ENCODE results near the gene GNPDA1.

GNPDA1 gene

DNA sequence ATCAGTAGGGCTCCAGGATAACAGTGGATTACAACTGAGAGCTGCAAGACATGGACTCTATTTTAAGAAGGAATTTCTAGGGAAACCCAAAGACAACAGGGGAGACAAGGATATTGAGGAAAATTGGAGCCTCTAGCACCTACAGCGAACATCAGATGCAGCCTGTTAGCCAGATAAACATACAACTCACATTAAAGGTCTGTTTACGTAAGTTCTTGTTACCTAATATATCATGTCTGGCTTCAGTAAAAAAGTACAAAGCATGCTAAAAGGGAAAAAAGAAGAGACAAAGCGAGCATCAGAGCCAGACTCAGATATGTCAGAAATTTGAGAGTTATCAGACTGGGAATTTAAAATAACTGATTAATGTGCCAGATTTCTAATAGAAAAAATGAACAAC is 17.2 kb downstream of the GNPDA1 start:
- no peak for FAIRE-seq
- TF ChIP-seq POLR2A (IDR thresholded peaks at IDR 0.05; ENCODE audit: low read depth, low read length) (no peak), POU2F2 (IDR thresholded peaks at IDR 0.05; ENCODE audit: low read depth, low read length) (no peak), POLR2AphosphoS5 (IDR thresholded peaks at IDR 0.05; ENCODE audit: low read depth, low read length) (no peak), TAF1 (IDR thresholded peaks at IDR 0.05; ENCODE audit: low read depth, low read length) (no peak), PAX5 (IDR thresholded peaks at IDR 0.05; ENCODE audit: insufficient read depth, low read length, severe bottlenecking) (no peak), SPI1 (IDR thresholded peaks at IDR 0.05; ENCODE audit: low read depth, low read length) (no peak)
- no peak for DNase-seq (ENCODE audit: insufficient read length, low spot score)

- TF ChIP-seq TAF1 (IDR thresholded peaks at IDR 0.05; ENCODE audit: low read depth, low read length) (no peak), POLR2A (IDR thresholded peaks at IDR 0.05; ENCODE audit: low read depth, low read length) (no peak), POU2F2 (IDR thresholded peaks at IDR 0.05; ENCODE audit: low read depth, low read length) (no peak), PAX5 (IDR thresholded peaks at IDR 0.05; ENCODE audit: insufficient read depth, low read length, severe bottlenecking) (no peak), POLR2AphosphoS5 (IDR thresholded peaks at IDR 0.05; ENCODE audit: low read depth, low read length) (no peak), SPI1 (IDR thresholded peaks at IDR 0.05; ENCODE audit: low read depth, low read length) (no peak)
- DNase-seq (ENCODE audit: insufficient read length, low spot score) (no peak), FAIRE-seq (no peak)
These were observed 18.2 kb downstream of the GNPDA1 start for GRCh38 chr5:141994511-141995136.

GRCh38 chr5:141992349-141992963 is 20.4 kb downstream of the GNPDA1 start:
- DNase-seq (ENCODE audit: insufficient read length, low spot score), result no peak
- TF ChIP-seq POU2F2 (IDR thresholded peaks at IDR 0.05; ENCODE audit: low read depth, low read length), result no peak
- no peak for TF ChIP-seq POLR2A (IDR thresholded peaks at IDR 0.05; ENCODE audit: low read depth, low read length)
- no peak for TF ChIP-seq TAF1 (IDR thresholded peaks at IDR 0.05; ENCODE audit: low read depth, low read length)
- TF ChIP-seq PAX5 (IDR thresholded peaks at IDR 0.05; ENCODE audit: insufficient read depth, low read length, severe bottlenecking), result no peak
- TF ChIP-seq POLR2AphosphoS5 (IDR thresholded peaks at IDR 0.05; ENCODE audit: low read depth, low read length), result no peak
- TF ChIP-seq SPI1 (IDR thresholded peaks at IDR 0.05; ENCODE audit: low read depth, low read length), result no peak
- peak; percentile 66 for FAIRE-seq

DNA sequence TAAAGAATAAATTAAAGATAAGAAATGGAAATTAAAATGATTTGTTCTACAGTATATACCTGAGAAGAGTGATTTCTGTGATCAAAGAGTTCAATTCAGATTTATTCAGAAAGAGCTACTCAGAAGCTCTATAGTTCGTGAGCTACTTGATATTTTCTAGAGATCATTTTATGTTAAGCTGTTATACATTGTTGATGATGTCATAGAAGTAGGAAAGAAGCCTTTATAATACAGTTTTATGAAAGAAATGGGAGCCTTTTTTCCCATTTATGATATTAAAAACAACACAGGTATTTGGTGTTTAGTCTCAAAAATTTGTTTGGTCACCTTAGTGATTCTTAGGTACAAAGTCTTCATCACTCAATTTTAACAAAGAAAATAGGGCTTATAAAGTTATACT is 23.1 kb downstream of the GNPDA1 start:
- no peak for FAIRE-seq
- DNase-seq (ENCODE audit: insufficient read length, low spot score), result no peak
- TF ChIP-seq POLR2A (IDR thresholded peaks at IDR 0.05; ENCODE audit: low read depth, low read length) (no peak), TAF1 (IDR thresholded peaks at IDR 0.05; ENCODE audit: low read depth, low read length) (no peak), POLR2AphosphoS5 (IDR thresholded peaks at IDR 0.05; ENCODE audit: low read depth, low read length) (no peak), POU2F2 (IDR thresholded peaks at IDR 0.05; ENCODE audit: low read depth, low read length) (no peak), PAX5 (IDR thresholded peaks at IDR 0.05; ENCODE audit: insufficient read depth, low read length, severe bottlenecking) (no peak), SPI1 (IDR thresholded peaks at IDR 0.05; ENCODE audit: low read depth, low read length) (no peak)

DNA sequence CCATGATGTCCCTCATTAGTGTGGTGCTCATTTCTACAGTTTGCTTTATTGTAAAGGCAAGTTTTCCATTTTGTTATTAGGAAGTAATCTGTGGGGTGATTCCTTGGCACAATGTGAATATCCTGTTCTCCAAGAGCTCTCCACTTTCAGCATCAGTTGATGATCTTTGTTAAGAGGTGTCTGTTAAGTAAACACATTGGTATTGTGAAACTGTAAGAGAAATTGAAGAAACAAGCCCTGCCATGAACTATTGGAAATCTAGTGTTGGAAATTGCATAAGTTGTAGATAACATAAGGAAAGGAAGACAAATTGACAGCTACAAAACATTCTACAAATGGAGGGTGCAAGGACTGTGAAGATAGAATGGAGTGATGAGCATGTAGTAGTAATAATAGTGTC is 26.8 kb downstream of the GNPDA1 start:
- DNase-seq (ENCODE audit: insufficient read length, low spot score) (no peak), FAIRE-seq (no peak)
- TF ChIP-seq TAF1 (IDR thresholded peaks at IDR 0.05; ENCODE audit: low read depth, low read length) (no peak), POLR2A (IDR thresholded peaks at IDR 0.05; ENCODE audit: low read depth, low read length) (no peak), PAX5 (IDR thresholded peaks at IDR 0.05; ENCODE audit: insufficient read depth, low read length, severe bottlenecking) (no peak), POU2F2 (IDR thresholded peaks at IDR 0.05; ENCODE audit: low read depth, low read length) (no peak), POLR2AphosphoS5 (IDR thresholded peaks at IDR 0.05; ENCODE audit: low read depth, low read length) (no peak)

GRCh38 chr5:141982626-141983025 is 30.2 kb downstream of the GNPDA1 start:
- no peak for FAIRE-seq
- no peak for DNase-seq (ENCODE audit: insufficient read length, low spot score)
- TF ChIP-seq SPI1 (IDR thresholded peaks at IDR 0.05; ENCODE audit: low read depth, low read length), result no peak
- no peak for TF ChIP-seq POLR2A (IDR thresholded peaks at IDR 0.05; ENCODE audit: low read depth, low read length)
- no peak for TF ChIP-seq POLR2AphosphoS5 (IDR thresholded peaks at IDR 0.05; ENCODE audit: low read depth, low read length)
- no peak for TF ChIP-seq PAX5 (IDR thresholded peaks at IDR 0.05; ENCODE audit: insufficient read depth, low read length, severe bottlenecking)
- TF ChIP-seq TAF1 (IDR thresholded peaks at IDR 0.05; ENCODE audit: low read depth, low read length), result no peak
- TF ChIP-seq POU2F2 (IDR thresholded peaks at IDR 0.05; ENCODE audit: low read depth, low read length), result no peak

DNA sequence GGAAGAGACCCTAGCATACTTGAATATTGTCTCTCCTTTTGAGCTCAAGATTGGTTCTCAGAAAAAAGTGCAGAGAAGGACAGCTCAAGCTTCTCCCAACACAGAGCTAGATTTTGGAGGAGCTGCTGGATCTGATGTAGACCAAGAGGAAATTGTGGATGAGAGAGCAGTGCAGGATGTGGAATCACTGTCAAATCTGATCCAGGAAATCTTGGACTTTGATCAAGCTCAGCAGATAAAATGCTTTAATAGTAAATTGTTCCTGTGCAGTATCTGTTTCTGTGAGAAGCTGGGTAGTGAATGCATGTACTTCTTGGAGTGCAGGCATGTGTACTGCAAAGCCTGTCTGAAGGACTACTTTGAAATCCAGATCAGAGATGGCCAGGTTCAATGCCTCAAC is 34.4 kb downstream of the GNPDA1 start:
- TF ChIP-seq TAF1 (IDR thresholded peaks at IDR 0.05; ENCODE audit: low read depth, low read length), result no peak
- TF ChIP-seq PAX5 (IDR thresholded peaks at IDR 0.05; ENCODE audit: insufficient read depth, low read length, severe bottlenecking), result no peak
- no peak for TF ChIP-seq POLR2AphosphoS5 (IDR thresholded peaks at IDR 0.05; ENCODE audit: low read depth, low read length)
- no peak for TF ChIP-seq SPI1 (IDR thresholded peaks at IDR 0.05; ENCODE audit: low read depth, low read length)
- TF ChIP-seq POU2F2 (IDR thresholded peaks at IDR 0.05; ENCODE audit: low read depth, low read length), result no peak
- TF ChIP-seq POLR2A (IDR thresholded peaks at IDR 0.05; ENCODE audit: low read depth, low read length), result no peak
- DNase-seq (ENCODE audit: insufficient read length, low spot score) (no peak), FAIRE-seq (no peak)

GRCh38 chr5:141976176-141976575 is 36.7 kb downstream of the GNPDA1 start:
- no peak for DNase-seq (ENCODE audit: insufficient read length, low spot score)
- no peak for FAIRE-seq
- TF ChIP-seq POLR2A (IDR thresholded peaks at IDR 0.05; ENCODE audit: low read depth, low read length) (no peak), POLR2AphosphoS5 (IDR thresholded peaks at IDR 0.05; ENCODE audit: low read depth, low read length) (no peak), TAF1 (IDR thresholded peaks at IDR 0.05; ENCODE audit: low read depth, low read length) (no peak), PAX5 (IDR thresholded peaks at IDR 0.05; ENCODE audit: insufficient read depth, low read length, severe bottlenecking) (no peak), POU2F2 (IDR thresholded peaks at IDR 0.05; ENCODE audit: low read depth, low read length) (no peak), SPI1 (IDR thresholded peaks at IDR 0.05; ENCODE audit: low read depth, low read length) (no peak)

DNA sequence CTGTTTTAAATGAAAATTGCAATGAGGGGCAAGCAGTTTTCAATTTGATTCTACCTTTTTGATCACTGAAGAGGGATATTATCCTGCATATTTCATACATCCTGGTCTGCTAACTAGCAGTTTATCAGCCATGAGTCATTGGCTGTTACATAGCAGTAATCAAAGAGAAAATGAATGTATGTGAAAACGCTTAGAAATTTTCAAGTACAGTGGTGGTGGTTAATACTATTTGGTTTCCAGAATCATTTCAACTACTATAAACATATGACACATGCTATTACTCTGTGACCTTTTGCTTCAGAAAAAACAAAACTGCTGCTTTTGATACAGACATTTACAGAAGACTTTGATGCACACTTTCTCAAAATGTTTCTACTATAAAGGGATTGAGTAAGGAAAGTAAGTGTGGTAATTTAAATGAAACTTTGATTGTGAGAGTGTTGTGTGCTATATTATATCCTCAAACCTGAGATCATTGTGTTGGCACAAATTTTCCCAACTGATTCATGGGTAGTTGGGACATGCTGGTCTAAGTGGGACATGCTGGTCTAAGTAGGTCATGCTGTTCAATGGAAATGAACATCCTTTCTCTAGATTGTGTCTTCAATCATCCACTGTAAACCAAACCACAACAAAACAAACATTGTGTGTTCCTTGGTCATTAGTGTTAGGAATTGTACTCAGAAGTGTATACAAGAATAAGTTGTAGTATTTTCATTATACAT is 38.8 kb downstream of the GNPDA1 start:
- TF ChIP-seq PAX5 (IDR thresholded peaks at IDR 0.05; ENCODE audit: insufficient read depth, low read length, severe bottlenecking) (no peak), TAF1 (IDR thresholded peaks at IDR 0.05; ENCODE audit: low read depth, low read length) (no peak), POLR2AphosphoS5 (IDR thresholded peaks at IDR 0.05; ENCODE audit: low read depth, low read length) (no peak), POLR2A (IDR thresholded peaks at IDR 0.05; ENCODE audit: low read depth, low read length) (no peak), POU2F2 (IDR thresholded peaks at IDR 0.05; ENCODE audit: low read depth, low read length) (no peak), SPI1 (IDR thresholded peaks at IDR 0.05; ENCODE audit: low read depth, low read length) (no peak)
- no peak for DNase-seq (ENCODE audit: insufficient read length, low spot score)
- no peak for FAIRE-seq
